Panc1 (cell line): ENCODE measurements around the gene ALK.

Source experiments
- POLR2AphosphoS5 ChIP-seq: IDR thresholded peaks from 2 replicates; pipeline ENCODE4 v1.6.1; 2012; ENCODE audit warnings: mild to moderate bottlenecking, low read depth, low read length, moderate library complexity
- REST ChIP-seq, 2 experiments: IDR thresholded peaks; 2 replicates each; pipeline ENCODE4 v1.6.1; 2011 to 2012; ENCODE audit warnings: low read depth in 2 of 2, control low read depth in 1 of 2, low read length in 1 of 2, mild to moderate bottlenecking in 1 of 2, moderate library complexity in 1 of 2; ENCODE audit not compliant: insufficient read depth in 1 of 2
- SIN3A ChIP-seq: IDR thresholded peaks from 2 replicates; pipeline ENCODE4 v1.6.1; 2012; ENCODE audit warnings: low read depth, mild to moderate bottlenecking, low read length, moderate library complexity, borderline replicate concordance; ENCODE audit not compliant: insufficient read depth
- TF ChIP-seq, protein P1 (sequence below): fragments of 450-650 bp; IDR thresholded peaks from 2 replicates; pipeline ENCODE4 v1.5.1; 2017; ENCODE audit warnings: mild to moderate bottlenecking

GRCh38 chr2:29443151-29443550 lies 478.2 kb downstream of the ALK start:
- TF ChIP-seq SIN3A (no peak), REST (IDR thresholded peaks at IDR 0.05; ENCODE audit: insufficient read depth in 1 of 2, low read depth in 2 of 2, low read length in 1 of 2) (no peak), POLR2AphosphoS5 (no peak)
- TF ChIP-seq, protein P1, sequence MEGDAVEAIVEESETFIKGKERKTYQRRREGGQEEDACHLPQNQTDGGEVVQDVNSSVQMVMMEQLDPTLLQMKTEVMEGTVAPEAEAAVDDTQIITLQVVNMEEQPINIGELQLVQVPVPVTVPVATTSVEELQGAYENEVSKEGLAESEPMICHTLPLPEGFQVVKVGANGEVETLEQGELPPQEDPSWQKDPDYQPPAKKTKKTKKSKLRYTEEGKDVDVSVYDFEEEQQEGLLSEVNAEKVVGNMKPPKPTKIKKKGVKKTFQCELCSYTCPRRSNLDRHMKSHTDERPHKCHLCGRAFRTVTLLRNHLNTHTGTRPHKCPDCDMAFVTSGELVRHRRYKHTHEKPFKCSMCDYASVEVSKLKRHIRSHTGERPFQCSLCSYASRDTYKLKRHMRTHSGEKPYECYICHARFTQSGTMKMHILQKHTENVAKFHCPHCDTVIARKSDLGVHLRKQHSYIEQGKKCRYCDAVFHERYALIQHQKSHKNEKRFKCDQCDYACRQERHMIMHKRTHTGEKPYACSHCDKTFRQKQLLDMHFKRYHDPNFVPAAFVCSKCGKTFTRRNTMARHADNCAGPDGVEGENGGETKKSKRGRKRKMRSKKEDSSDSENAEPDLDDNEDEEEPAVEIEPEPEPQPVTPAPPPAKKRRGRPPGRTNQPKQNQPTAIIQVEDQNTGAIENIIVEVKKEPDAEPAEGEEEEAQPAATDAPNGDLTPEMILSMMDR: no peak
